ENCODE measurements around the gene MBD3L2.
"Not testable (repeated sequence)": the region's sequence is repeated elsewhere in the genome, so short reads cannot be mapped to it uniquely, and the experiment has no call there.

GRCh38 chr19:7049021-7049420 is at the start of gene MBD3L2:
- TF ChIP-seq EZH2phosphoT487 (IDR thresholded peaks at IDR 0.05; ENCODE audit: borderline replicate concordance); CTCF (conservative IDR thresholded peaks at IDR 0.05; ENCODE audit: low read length): not testable (repeated sequence)

Measured in Loucy (cell line).